K562 (cell line): Measurements from ENCODE around the gene ECM1. TPM values are rescaled to one million over a fixed set of nuclear protein-coding genes. Genes with fewer than 3 reads are reported as not detected.

Experiments
- CREB5 ChIP-seq: fragments of 250-450 bp; sonication (Bioruptor Pico); IDR thresholded peaks from 2 replicates; pipeline ENCODE4 v1.5.0; 2020; ENCODE audit warnings: mild to moderate bottlenecking
- DEAF1 ChIP-seq: fragments of 450-650 bp; formaldehyde crosslinking; IDR thresholded peaks from 2 replicates; pipeline ENCODE4 v1.4.0; 2020; ENCODE audit warnings: mild to moderate bottlenecking, moderate library complexity
- PYGO2 ChIP-seq: fragments of 450-650 bp; IDR thresholded peaks from 2 replicates; pipeline ENCODE4 v1.6.1; 2016; ENCODE audit warnings: mild to moderate bottlenecking, missing genetic modification characterization, moderate library complexity, missing compliant biosample characterization
- RBM14 ChIP-seq: fragments of 200-400 bp; formaldehyde crosslinking; IDR thresholded peaks from 2 replicates; pipeline ENCODE4 v1.6.1; 2018; ENCODE audit warnings: low read depth, mild to moderate bottlenecking, low read length, moderate library complexity, borderline replicate concordance; ENCODE audit not compliant: insufficient read depth
- RBM22 ChIP-seq: fragments of 200-400 bp; formaldehyde crosslinking; IDR thresholded peaks from 2 replicates; pipeline ENCODE4 v1.6.1; 2018; ENCODE audit warnings: low read length, low read depth; ENCODE audit not compliant: poor library complexity, severe bottlenecking
- XRCC3 ChIP-seq: fragments of 450-650 bp; IDR thresholded peaks from 2 replicates; pipeline ENCODE4 v1.6.1; 2017; ENCODE audit warnings: mild to moderate bottlenecking, moderate library complexity
- ZNF280A ChIP-seq: fragments of 450-650 bp; IDR thresholded peaks from 2 replicates; pipeline ENCODE4 v1.6.1; 2018; ENCODE audit warnings: mild to moderate bottlenecking, low read depth; ENCODE audit not compliant: partially characterized antibody
- polyA plus RNA-seq, 8 experiments: library from polyadenylated mRNA; depleted of rRNA in 4 of 8; stranded (reverse) in 5 of 8; unstranded in 3 of 8; fragments of >200 nt; fragmentation: Nextera tagmentation in 2 of 8; fragmentation: Illumina TruSeq in 1 of 8; extraction: Ambion mirVana in 2 of 8; extraction: Trizol in 1 of 8; gene quantifications; 2 replicates each; pipeline versions ENCODE4 v1.2.1 to v1.2.3, GENCODE V29; 2011 to 2014; ENCODE audit warnings: inconsistent platforms in 1 of 8, missing spikeins in 1 of 8
- total RNA-seq, 7 experiments: library from RNA; depleted of rRNA in 6 of 7; stranded (reverse); fragments of >200 nt in 6 of 7; fragmentation: Illumina TruSeq in 2 of 7; extraction: Trizol in 2 of 7; gene quantifications; 2 replicates each; pipeline versions ENCODE4 v1.2.1 to v1.2.3, GENCODE V29; 2011 to 2021; ENCODE audit warnings: low replicate concordance in 1 of 7

The ECM1 gene
- total and polyA plus RNA-seq, 9 of the 15 experiments (the other 6 are each of a cell fraction or from before 2014, with no cell fraction given), result 6.6 to 52.2 (median 12.8) TPM

- TF ChIP-seq CREB5 (no peak), PYGO2 (no peak), DEAF1 (CRISPR knock-in tag) (no peak), RBM22 (peak; percentile 59), RBM14 (no peak), XRCC3 (no peak), ZNF280A (no peak)
These were observed 35.2 kb upstream of the ECM1 start (continued) for GRCh38 chr1:150472601-150473200.
